G401 (cell line): ENCODE results near the gene LRATD1. TPM values are rescaled to one million over a fixed set of nuclear protein-coding genes. Genes with fewer than 3 reads are reported as not detected.
"Not testable (repeated sequence)": the region's sequence is repeated elsewhere in the genome, so short reads cannot be mapped to it uniquely, and the experiment has no call there.

Experiments
- DNase-seq: peaks from one replicate; pipeline ENCODE4 v3.0.0-alpha.2; 2015; ENCODE audit warnings: low spot score
- in situ Hi-C: cut with HindIII; loops from 2 replicates; pipeline ENCODE4 v1.10.0; 2016; ENCODE audit warnings: low sequenced_read_pairs, mixed read lengths
- total RNA-seq: library from RNA; depleted of rRNA; stranded (reverse); fragments of >200 nt; shearing (Covaris generic); gene quantifications from 2 replicates; pipeline ENCODE4 v1.2.3, GENCODE V29; 2014; rRNA removed

The LRATD1 gene, protein sequence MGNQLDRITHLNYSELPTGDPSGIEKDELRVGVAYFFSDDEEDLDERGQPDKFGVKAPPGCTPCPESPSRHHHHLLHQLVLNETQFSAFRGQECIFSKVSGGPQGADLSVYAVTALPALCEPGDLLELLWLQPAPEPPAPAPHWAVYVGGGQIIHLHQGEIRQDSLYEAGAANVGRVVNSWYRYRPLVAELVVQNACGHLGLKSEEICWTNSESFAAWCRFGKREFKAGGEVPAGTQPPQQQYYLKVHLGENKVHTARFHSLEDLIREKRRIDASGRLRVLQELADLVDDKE
- not detected in 2 replicates for total RNA-seq

DNA sequence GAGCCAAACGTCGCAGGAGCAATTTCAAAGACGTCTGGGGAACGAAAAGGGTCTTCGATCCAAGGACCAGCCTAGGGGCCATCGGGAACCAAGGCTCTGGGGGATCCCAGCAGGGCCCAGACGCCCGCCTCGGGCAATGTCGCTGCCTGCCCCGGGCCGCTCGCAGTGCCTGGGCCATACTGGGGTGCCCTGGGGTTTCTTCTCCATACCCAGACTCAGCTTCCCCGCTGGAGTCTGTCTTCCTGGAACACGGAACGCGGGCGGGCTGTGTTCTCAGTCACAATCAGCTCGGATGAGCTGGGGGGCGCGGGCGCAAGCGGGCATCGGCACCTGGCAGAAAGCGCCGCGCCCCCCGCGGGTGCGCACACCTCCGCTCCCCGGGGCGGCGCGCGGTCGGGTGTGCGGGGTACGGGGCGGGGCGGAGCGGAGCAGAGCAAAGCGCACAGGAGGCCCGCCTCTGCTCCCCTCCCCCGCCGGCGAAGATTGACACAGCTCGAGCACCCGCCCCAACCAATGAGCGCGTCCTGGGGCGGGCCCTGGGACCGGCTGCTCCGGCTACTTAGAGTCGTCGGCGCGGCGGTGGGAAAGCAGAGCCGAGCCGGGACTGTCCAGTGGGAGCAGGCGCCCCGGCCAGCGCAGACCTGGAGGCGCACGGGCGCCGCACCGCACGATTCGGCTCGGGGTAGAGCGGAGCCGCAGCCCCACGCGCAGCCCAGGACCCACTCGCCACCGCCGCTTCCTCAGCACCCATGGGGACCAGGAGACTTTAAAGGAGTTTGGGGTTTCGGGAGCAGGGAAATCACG is at the start of gene LRATD1:
TSS of gene LRATD1 (plus strand) at position 585 of the 804 bp plus-strand sequence. CDS start 1,263 bp downstream, outside the sequence.
- in situ Hi-C loops, result no loop called here
- DNase-seq, result peak; percentile 23

GRCh38 chr2:14583059-14583458 is 49.5 kb upstream of the LRATD1 start:
- DNase-seq, result no peak
- in situ Hi-C loops, result no loop called here

GRCh38 chr2:14583802-14584201 is 48.7 kb upstream of the LRATD1 start:
- DNase-seq, result no peak
- in situ Hi-C loops, result no loop called here

DNA sequence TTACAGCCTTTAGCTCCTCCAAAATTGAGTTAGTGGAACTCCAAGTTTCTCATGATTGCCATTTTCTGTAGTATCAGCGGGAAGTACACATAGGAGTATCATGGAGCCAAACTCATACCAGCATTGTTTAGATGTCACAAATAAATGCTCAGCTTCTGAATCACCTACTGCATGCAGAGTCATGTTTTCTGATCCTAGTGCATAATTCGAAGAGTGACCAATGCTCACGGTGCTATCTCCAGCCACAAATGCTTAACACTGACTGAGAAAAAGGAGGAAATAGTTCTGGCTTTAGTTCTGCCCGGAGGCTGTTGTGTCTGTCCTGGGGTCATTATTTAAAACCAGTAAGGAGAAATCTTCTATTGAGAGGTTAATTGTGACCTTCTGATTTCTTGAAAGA is 45.4 kb upstream of the LRATD1 start:
- in situ Hi-C loops, result no loop called here
- DNase-seq, result no peak

DNA sequence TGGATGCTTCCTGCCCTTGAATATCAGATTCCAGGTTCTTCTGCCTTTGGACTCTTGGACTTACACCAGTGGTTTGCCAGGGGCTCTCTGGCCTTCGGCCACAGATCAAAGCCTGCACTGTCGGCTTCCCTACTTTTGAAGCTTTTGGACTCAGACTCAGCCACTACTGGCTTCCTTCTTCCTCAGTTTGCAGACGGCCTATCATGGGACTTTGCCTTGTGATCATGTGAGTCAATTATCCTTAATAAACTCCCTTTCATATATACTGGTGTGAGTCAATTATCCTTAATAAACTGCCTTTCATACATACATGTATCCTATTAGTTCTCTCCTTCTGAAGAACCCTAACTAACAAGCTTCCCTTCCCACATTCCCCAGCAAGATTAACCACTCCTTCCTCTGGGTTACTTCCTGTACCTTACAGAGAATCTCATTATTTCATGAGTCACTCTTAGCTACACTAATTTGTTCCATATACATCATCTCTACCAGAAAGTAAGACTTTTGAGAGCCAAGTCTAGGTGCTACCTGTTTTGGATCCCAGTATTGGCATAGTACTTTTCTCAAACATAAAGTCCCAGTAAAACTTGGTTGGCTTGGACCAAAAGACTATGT is 31.3 kb upstream of the LRATD1 start:
- no peak for DNase-seq
- in situ Hi-C loops, result no loop called here

DNA sequence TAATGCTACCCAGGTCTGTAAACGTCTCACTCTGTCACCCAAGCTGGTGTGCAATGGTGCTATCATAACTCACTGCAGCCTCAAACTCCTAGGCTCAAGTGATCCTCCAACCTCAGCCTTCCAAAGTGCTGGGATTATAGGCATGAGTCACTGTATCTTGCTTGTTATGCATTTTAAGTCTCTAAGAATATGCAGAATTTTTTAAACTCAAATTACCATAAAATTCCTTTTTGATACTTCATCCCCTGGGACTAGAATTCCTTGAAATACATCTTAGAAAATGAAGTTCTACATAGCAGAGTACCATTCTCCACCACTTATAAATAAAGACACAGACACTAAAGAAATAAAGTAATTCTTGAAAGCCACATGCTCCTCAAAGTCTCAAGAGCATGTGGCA is 30.2 kb upstream of the LRATD1 start:
- in situ Hi-C loops, result no loop called here
- DNase-seq, result no peak

DNA sequence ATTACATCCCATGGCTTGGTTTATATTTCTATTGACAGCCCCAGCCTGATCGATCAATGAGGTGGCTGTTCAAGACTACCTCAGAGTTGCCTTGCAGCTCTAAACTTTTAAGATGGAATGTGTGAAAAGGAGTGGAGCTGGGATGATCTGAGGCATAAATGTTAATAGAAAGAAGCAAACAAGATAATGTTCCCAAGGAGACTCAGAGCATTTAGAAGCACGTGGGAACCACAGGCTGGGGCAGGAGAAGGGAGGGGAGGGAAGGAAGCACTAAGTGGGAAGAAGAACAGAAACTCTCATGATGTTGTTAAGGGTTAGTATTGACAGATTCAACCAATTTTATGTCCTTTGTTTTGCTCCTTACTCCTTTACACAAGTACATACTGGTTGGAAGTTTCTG is 28.8 kb upstream of the LRATD1 start:
- DNase-seq, result no peak
- in situ Hi-C loops, result no loop called here

- in situ Hi-C loops, result no loop called here
- DNase-seq, result no peak
These were observed 24.3 kb upstream of the LRATD1 start for GRCh38 chr2:14608245-14608644.

DNA sequence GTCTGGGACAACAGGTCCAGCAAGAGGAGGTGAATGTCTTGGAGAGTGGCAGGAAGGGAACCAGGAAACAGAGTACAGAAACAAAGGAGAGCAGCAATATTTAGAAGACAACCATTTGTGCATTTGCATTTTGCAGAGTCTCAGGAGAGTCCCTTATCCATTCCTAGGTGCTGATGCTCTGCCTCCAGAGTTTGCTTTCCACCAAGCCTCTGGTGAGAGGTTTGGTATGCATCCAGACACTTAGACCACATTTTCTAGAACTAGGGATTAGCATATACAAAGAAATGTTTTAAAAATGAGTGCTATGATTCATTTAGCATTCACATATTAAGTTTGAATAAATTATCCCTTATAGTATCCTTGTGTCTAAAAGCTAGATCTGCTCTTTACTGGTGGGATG is 18.5 kb upstream of the LRATD1 start:
- in situ Hi-C loops, result no loop called here
- DNase-seq, result no peak

DNA sequence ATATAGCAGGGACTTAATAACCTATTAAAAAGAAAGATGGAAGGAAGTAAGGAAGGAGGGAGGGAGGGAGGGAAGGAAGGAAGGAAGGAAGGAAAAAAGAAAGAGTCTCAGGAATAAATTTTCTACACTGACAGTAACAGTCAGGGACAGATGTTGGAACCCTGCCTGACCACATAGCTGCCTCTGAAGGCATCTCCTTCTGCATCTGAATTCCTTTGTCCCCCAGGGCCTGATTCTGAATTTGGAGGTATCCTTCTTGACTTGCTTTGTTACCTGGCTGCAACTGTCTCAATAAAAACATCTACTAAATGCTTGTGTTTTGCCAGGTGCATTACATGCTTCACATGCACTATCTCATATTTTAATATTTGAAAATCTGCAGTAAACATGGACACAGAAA is 17.4 kb upstream of the LRATD1 start:
- in situ Hi-C loops, result no loop called here
- DNase-seq, result no peak

DNA sequence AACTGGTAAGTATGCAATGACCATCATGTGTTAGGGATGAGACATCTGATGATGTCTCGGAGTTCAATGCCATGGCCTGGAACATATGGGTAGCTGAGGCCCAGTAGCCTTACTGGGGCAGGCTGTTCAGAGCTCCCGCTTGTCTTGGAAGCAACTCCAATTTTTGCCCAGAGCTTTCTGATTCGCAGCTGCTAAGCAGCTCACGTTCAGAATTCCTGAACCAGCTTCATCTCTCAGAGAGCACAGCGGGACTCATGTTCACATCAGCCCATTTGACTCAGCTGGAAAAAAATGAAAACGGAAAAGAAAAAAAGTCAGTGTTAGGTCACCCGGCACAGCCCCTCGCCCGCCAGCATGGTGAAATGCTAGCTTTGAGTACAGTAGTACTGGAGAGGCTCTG is 16.8 kb upstream of the LRATD1 start:
- DNase-seq, result no peak
- in situ Hi-C loops, result no loop called here

- in situ Hi-C loops, result no loop called here
- DNase-seq, result peak; percentile 5
These were observed 16.2 kb upstream of the LRATD1 start for GRCh38 chr2:14616342-14616741.

GRCh38 chr2:14616950-14617349 is 15.6 kb upstream of the LRATD1 start:
- no peak for DNase-seq
- in situ Hi-C loops, result no loop called here

DNA sequence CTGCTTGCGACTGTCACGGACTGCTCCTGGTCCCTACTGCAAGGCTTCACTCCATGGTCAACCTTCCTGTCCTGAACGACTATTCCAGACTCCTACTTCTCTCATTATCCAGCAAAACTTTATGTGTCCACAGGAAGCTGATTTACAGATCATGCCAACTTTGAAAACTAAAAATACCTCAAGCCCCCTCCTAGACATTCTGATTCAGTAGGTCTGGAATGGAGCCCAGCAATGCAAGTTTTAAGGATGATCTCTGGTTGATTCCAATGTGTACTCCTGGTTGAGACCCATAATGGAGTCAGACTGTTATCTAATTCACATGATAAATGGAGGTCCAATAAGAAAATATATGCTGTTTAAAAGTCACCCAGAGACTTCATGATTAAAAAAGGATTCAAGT is 13.1 kb upstream of the LRATD1 start:
- in situ Hi-C loops, result no loop called here

DNA sequence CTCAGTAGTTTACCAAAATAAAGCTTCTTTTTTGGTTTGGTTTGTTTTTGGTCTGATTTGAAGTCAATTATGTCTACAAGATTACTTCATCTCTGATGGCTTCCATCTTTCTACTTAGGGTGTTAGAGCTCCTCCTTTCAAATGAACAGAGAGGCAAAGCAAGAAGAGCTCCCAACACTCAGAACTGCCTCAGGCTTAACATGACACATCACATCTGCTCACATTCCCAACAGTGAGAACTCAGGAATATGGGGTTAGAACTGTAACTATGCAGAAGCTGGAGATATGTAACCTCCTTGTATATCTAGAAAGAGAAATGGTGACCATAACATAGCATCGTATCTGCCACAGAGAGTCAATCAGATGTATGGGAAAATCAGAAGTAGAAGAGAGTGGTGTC is 11.4 kb upstream of the LRATD1 start:
- no peak for DNase-seq
- in situ Hi-C loops, result no loop called here

More for the DNA sequence above, 13.1 kb upstream of the LRATD1 start:
- DNase-seq, result no peak

DNA sequence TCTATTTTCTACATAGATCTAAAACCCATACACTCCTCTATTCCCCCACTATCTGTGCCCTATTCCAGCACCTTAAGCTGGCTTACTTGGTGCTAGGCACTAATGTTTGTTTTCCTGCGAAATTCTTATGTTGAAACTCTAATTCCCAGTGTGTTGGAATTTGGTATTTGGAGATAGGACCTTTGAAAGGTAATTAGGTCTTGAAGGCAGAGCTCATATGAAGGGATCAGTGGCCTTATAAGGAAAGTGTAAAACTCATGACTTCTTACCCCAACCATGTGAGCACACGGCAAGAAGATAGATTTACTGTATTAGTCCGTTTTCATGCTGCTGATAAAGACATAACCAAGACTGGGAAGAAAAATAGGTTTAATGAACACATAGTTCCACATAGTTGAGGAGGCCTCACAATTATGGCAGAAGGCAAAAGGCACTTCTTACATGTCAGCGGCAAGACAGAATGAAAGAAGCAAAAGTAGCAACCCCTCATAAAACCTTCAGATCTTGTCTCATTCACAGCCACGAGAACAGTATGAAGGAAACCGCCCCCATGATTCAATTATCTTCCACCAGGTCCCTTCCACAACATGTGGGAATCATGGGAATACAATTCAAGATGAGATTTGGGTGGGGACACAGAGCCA is 10.5 kb upstream of the LRATD1 start:
- in situ Hi-C loops, result no loop called here
- no peak for DNase-seq

GRCh38 chr2:14622550-14622939 is 10.0 kb upstream of the LRATD1 start:
- DNase-seq, in situ Hi-C loops: not testable (repeated sequence)

GRCh38 chr2:14623237-14623636 is 9.3 kb upstream of the LRATD1 start:
- no peak for DNase-seq
- in situ Hi-C loops, result no loop called here

DNA sequence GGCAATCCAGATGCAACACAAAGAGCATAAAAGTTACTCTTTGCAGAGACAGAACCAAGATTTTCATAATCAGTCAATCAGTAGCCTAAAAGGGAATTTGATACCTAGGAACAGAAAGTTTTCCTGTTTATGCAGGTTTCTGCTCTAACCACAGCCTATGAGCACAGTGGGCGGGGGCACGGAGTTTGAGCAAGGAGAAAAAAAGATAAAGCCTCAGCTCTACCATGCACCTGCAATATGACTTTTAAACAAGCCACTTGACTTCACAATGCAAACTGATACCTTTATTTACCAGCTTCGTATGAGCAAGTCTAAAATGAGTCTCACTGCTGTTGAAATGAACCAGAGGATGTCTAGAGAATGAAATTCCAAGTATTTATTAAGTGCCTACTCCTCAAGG is 5.6 kb upstream of the LRATD1 start:
- no peak for DNase-seq
- in situ Hi-C loops, result no loop called here

- in situ Hi-C loops, result no loop called here
- DNase-seq, result no peak
These were observed 3.6 kb upstream of the LRATD1 start for GRCh38 chr2:14628901-14629300.
